HK-2 (cell line): Measurements from ENCODE around the gene DGKG.

ENCODE experiments used
- DNase-seq: peaks from one replicate; pipeline ENCODE4 v3.0.0-alpha.2; 2018; ENCODE audit not compliant: unreplicated experiment

Gene DGKG

DNA sequence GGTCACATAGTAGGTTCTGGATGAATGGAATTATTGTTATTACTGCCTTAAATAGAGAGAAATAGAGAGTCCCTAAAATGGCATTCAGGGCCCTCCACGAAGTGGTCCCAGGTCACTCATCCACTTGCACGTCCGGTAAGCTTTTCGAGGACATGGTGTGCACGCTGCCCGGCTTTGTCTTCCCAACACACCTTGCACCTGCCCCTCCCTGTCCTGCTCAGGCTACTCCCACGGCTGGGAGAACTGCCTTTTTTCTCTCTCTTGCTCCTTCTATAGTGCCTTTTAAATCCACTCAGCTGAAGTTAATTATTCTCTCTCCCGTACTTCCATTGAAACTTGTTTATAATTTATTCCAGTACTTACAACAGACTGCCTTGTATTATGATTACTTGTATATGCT, 5.6 kb upstream of the DGKG start:
- no peak for DNase-seq

GRCh38 chr3:186366206-186366605, 4.2 kb upstream of the DGKG start:
- DNase-seq = no peak

- DNase-seq = no peak
Measured at GRCh38 chr3:186365202-186365974, 3.4 kb upstream of the DGKG start.

- no peak for DNase-seq
Measured at GRCh38 chr3:186362988-186363387, 954 bp upstream of the DGKG start.

- DNase-seq = no peak
Measured at GRCh38 chr3:186362537-186362842, 456 bp upstream of the DGKG start.

DNA sequence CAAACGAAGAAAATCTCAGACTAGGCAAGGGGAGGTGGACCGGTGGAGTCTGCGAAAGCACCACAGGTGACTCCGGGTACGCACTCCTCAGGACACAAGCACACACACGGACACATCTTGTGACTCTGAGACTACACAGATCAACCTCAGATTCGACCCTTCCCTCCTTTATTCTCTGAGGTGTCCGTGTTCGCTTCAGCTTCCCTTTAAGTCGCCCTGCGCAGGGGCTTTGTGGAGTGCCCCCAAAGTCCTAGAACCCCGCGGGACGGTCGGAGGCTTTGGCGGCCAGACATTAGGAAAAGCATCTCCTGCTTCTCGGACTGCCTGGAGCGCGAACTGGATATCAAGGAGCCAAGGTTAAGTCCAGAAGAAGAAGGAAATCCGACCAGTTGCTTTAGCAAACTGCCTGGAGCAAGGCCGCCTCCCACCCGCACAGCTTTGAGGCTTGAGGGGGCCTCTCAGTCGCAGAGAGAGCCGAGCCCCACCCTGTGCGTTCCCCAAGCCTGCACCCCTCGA, 730 bp downstream of the DGKG start:
- no peak for DNase-seq

DNA sequence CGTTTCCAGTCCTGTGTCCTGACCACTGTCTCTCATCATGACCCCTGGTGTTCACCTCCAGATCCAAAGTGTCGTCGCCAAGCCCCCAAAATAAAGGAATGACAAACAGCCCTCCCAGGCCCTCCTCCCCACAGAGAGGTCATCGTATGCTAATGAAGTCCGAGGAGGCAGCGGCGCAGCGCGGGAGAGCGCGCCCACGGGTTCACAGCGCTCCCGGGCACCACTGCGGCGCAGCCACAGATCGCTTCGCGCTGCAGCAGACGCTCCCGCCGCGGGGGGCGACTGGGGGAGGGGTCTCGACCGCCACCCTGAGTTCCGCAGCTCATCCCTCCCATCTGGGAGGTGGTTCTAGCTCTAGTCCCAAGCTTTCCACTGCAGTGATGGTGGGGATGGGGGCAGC, 1.3 kb downstream of the DGKG start:
- DNase-seq = no peak

GRCh38 chr3:186359078-186359477, 3.0 kb downstream of the DGKG start:
- no peak for DNase-seq

DNA sequence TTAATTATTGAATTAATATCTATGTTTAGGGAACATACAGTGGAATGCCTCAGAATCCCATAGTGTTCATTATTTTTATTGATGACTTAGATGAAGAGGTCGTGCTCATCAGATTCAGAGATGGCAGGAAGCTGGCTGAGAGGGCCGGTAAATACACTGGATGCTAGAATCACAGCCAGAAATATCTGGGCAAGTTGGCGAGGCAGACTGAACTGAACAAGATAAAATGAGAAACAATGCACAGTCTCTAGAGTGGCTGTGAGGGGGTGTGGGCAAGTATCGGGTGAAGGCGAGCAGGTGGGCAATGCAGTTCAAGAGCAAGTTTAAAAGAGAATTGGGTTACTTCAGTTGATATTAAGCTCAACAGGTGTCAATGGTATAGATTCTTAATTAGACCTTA, 5.9 kb downstream of the DGKG start:
- no peak for DNase-seq

- DNase-seq = no peak
Measured at GRCh38 chr3:186354100-186354499, 7.9 kb downstream of the DGKG start.

DNA sequence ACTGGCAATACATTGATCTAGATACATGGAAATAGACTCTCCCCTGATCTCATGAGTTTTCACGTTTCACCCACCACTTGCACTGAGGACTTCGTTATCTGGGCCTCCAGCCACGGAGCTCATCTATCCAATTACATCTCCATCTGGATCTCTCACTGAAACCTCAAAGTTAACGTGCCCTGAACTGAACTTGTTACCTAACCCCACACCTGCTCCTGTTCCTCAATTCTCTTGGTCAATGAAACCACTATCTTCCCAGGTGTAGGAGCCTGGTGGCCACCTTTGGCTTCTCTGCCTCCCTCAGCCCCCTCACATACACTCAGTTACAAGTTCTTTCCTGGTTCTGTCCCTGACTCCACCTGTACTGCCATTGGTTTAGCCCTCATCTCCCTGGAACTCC, 9.7 kb downstream of the DGKG start:
- no peak for DNase-seq

DNA sequence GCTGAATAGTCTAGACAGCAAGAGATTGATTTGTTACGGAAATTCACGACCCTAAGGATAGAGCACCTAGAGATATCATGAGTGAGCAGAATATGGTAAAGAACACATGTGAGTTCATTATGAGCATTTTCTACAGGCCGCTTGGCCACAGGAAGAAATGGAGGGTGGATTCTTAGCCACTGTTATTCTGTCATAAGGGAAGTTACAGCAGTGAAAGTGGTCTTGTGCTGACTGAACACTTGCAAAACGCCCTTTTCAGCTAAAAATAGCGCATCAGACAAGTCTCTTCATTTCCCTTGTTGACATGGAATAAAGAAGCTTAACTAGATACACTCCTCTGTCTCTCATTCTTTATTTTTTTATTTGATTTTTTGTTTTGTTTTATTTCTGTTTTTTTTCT, 19.8 kb downstream of the DGKG start:
- DNase-seq = no peak

DNA sequence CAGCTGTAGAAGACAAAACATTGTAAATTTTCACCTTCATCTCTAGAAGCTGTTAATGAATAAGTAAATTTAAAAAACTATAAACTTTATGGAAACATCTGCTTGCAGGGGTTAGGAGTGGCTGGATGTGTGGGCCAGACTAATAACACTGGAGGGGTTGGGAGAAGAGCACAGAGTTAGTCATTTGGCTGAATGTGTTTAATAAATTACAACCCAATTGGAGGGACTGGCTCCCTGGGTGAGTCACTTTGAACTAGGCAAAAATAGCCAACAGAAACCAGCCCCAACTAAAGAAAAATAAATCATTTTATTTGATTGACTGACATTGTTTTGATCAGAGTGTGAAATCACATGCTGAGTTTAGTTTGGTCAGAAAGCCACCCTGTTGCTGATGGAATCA, 21.8 kb downstream of the DGKG start:
- no peak for DNase-seq

GRCh38 chr3:186339180-186339918, 22.7 kb downstream of the DGKG start:
- no peak for DNase-seq

DNA sequence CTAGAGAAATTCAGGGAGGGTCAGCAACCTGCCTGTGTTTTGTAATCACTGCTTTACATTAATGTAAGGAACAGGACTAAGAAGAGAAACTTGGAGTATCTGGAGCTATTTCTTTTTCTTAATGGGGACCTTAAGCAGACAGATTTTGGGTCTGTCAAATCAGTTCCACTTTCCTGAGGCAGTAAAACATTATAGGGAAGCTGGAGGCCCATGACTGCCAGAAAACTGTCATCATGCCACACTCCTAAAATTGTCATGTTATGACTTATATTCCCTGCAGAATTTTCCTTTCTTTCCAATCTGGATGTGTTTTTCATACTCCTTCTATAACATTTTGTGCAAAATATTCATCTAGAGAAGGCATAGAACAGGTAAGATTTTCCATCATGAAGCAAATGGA, 28.8 kb downstream of the DGKG start:
- no peak for DNase-seq

GRCh38 chr3:186330772-186331460, 31.1 kb downstream of the DGKG start:
- DNase-seq = no peak

DNA sequence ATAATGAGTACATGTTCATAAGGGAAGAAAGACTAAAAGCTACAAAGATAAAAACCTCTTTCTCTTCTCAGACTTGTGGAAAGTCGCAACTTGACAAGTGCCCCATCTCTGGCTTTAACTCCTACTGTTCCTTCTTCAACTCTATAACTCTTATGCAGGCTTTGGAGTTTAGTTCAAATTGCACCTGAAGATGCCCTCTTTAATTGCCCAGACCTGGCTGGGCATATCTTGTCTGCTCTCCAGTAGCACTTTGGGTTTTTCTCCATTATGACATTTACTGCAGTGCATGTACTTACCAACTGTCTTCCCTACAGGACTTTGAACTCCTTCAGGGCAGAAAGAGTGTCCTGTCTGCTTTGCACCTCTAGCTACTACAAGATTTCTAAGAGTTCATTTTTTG, 32.4 kb downstream of the DGKG start:
- DNase-seq = no peak

- no peak for DNase-seq
Measured at GRCh38 chr3:186327912-186328487, 34.0 kb downstream of the DGKG start.

- no peak for DNase-seq
Measured at GRCh38 chr3:186322761-186323160, 39.3 kb downstream of the DGKG start.

DNA sequence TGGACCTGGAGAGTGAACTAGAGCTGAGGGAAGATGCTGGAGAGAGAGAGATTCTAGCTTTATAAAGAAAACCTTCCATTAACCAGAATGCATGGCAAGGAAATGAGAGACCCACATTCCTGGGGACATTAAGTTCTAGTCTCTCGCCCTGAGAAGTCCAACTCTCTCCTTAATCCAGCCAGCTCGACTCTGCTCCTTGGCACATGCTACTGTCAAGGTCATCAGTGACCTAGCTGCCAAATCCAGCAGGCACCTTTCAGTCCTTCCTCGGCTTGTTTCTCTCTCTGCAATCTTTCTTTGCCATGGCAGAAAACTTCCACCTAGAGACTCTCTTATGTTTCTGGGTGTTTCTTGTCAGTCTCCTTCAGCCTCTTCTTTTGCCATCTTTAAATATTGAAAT, 40.3 kb downstream of the DGKG start:
- no peak for DNase-seq

- DNase-seq = no peak
Measured at GRCh38 chr3:186320862-186321568, 41.0 kb downstream of the DGKG start.

- DNase-seq = no peak
Measured at GRCh38 chr3:186319945-186320344, 42.1 kb downstream of the DGKG start.
